NCI-H187 treated with DMSO at 0.1 percent for 48 hours (cell line): ENCODE data around the gene P4HA2.
A peak's percentile ranks its signal among the peaks of the same experiment; 100 is the strongest.
"Not testable (repeated sequence)": the region's sequence is repeated elsewhere in the genome, so short reads cannot be mapped to it uniquely, and the experiment has no call there.

ENCODE experiments used
- DNase-seq: peaks from one replicate; lab custom pipeline; 2025; lab: John Stamatoyannopoulos, UW

Gene P4HA2

DNA sequence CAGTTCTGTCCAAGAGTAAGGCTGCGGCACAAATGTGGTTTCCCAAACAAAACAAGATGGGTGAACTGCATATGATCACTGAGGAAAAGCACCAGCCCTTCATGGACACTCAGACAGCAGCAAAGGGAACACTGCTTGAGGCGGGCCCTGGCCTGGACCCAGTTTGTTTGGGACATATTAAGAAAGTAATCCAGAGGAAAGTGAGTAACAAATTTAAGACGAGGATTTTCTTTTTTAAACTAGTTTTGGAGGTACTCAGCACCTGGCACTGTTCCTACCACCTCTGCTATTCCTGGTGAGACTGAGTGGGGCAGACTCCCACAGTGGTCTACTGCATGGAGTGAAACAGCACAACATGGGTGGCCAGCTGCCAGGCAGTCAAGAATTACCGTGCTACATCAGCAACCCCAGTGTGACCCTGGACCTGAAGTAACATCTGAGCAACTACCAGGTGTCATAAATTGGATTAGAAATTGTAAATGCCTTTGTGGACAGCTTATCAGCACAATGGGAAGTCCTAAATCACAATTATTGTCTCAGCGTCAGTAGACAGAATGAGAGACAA, 28.5 kb downstream of the P4HA2 start:
- DNase-seq, result no peak

DNA sequence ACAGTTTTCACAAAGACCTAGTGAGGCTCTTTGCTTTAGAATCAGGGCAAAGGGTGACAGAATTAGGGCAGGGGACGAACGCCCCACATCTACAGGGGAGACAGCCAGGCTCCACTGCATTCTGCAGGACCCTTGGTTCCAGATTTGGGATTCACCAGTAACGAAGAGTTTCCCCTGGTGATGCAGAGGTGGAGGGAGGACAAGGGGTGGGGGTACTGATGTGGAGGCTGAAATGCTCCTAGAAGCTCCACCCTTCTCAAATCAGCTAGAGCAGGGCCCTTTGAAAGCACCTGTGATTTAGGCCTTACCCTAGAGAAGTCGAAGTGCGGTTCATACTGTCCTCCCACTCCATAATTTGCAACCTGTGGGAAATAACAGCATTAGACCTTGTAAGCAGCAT, 29.1 kb downstream of the P4HA2 start:
- DNase-seq, result no peak

DNA sequence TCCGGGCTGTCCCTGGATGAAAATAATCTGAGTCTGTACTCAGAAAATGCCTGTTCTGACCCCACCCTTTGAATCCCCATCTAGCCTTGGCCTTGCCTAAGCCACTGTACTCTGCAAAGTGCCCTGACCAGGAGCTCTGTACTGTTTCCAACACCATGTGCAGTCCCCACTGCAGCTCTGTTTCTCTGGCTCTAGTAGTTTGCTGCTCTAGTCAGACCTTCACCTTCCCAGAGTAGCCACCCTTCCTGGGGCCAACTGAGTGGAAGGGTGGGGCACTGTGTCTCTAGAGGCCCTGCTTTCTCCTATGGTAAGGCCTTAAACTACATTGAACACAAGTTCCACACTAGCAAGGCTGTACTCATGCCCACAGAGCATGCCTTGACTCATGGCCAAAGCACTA, 31.9 kb downstream of the P4HA2 start:
- no peak for DNase-seq

DNA sequence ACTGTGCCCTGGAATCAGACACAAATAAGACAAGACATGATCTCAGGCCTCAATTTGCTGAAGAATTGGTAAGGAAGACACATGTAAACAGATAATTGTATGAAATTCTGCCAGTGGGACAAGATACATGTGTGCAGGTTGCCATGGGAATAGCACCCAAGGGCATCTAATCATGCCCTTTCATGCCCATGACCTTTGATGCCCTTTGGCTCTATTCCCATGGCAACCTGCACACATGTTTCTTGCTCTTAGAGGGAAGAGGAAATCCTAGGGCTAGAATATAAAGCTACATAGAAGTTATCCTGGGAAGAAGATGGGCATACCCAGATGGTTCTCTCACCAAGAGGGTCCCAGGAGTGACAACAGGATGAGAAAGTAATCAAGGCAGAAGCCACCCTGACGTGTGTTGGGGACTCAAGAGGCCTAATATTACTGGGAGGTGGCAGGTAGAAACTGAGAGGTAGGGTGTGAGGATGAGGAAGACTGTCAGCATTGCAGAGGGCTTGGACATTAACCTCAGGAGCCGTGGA, 34.4 kb downstream of the P4HA2 start:
- no peak for DNase-seq

DNA sequence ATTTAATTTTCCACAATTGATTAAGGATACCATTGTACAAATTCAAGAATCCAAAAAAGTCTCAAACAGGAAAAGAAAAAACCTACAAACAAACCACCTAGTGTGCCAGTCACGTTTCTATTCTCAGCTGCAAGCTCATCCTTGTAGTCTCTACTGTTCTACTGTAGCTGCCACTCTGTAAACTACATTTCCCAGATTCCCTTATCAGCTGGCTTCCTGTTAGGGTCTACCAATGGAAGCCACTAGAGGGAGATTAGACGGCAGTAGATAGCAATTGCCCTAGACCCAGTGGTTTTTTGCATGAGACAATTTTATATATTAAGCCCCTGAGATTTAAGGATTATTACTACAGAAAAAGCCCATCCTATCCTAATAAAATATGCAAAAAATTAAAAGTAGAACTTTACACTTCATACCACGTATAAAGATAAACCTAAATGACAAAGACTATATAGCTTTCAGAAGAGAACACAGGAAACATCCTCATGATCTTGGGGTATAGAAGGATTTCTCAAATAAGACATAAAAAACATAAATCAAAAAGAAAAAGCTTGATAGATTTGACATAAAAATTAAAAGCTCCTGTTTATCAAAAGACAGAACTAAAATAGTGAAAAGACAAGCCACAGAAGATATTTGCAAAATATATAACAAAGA, 37.4 kb downstream of the P4HA2 start:
- DNase-seq, result peak; percentile 44

DNA sequence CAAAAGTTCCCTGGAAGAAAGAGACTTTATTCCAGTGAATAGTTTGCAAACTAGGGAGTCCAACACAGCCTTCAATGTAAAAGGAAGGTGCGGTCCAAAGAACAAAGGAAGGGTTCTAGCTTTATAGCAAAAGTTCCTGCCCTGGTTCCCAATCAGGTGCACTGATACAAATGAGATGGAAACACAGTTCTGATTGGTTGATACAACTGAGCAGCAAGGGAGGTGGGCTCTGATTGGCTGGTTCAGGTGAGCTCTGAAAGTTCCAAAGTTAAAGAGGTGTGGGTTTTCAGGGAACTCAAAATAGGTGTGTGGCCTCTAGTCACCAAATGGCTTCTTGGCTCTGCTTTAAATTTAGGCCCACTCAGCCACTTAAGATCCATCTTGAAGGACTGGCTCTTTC, 43.1 kb downstream of the P4HA2 start:
- DNase-seq, result no peak

DNA sequence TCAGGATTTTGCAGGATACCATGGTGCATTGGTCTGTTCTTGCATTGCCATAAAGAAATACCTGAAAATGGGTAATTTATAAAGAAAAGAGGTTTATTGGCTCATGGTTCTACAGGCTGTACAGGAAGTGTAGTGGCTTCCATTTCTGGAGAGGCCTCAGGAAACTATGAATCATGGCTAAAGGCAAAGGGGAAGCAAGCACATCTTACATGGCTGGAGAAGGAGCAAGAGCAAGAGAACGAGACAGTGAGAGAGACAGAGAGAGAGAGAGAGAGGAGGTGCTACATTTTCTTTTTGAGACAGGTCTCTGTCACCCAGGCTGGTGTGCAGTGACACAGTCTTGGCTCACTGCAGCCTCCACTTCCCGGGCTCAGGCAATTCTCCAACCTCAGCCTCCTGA, 43.9 kb downstream of the P4HA2 start:
- DNase-seq, result no peak

DNA sequence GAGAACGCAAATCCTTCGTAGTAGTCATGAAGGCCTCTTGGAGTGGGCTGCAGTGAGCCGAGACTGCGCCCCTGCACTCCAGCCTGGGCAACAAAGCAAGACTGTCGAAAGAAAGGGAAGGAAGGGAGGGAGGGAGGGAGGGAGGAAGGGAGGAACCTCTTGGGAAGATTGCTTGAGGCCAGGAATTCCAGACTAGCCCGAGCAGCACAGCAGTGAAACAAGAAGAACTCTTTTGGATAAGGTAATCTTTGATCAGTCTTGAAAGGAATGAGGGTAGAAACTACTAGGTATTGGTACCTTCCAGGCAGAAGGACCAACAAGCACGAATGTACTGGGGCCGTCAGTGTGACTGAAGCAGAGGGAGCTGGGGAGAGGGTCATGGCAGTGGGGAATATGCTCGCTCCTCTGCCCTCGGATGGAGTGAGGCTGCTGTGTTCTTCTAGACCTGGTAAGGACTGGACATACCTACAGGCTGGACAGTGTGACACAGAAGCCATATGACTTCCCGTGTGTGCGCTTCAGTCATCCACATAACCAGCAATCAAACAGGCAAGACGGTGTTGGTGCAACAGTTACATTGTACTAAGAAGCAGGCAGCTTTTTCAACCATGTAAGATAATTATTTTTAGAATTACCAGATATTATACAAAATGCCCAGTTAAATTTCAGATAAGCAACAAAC, 45.2 kb downstream of the P4HA2 start:
- no peak for DNase-seq

DNA sequence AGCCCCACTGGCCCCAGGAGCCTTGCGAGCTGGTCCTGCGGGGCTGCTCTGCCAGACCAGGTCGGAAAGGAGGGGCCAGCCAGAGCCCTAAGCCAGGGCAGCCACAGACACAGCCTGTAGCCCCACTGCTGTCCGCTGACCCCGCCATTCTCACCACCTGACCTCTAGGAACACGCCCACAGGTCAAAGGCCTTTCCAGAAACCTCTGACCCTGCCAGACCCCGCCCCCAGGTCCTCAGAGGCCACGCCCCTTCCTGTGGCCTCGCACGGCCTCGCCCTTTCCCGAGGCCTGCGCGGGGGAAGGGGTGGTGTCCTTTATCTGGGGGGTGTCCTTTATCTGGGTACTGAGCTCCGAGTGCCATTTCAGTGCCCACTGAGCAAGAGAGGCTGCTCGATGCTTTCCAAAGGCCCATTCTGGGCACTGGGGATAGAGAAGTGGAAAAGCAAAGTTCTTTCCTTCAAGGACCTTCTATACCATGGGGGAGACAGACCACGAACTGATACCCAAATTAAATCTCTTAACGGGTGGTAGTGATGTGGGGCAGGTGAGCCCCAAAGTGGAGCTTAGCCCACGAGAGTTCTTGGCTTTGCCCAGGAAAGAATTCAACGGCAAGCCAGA, 46.5 kb downstream of the P4HA2 start:
- no peak for DNase-seq

DNA sequence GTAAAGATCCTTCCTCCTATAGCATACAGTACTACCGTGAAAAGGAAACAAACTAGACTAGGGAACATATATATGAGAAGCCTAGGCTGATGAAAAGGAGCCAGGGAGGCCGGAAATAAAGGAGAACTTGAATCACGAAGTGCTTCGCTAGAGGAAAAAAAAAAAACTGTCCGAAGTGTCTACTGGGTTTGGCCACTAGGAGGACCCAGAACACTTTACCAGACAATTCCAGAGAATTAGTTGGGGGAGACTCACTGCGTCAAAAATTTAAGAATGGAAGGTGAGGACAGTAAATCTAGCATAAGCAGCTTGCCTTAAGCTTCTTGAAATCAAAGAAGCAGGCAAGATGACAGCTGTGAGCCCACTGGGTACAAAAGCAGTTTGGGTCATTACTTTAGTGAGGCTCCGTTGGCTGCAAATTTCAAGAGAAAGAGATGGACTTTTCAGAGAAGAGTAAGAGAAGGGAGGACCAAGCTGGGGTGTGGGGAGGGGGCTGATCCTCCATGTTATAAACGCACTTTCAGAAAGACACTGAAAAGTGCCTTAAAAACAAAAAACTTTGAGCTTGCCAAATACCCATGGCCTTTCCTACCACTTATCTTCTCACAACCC, 47.4 kb downstream of the P4HA2 start:
- no peak for DNase-seq

DNA sequence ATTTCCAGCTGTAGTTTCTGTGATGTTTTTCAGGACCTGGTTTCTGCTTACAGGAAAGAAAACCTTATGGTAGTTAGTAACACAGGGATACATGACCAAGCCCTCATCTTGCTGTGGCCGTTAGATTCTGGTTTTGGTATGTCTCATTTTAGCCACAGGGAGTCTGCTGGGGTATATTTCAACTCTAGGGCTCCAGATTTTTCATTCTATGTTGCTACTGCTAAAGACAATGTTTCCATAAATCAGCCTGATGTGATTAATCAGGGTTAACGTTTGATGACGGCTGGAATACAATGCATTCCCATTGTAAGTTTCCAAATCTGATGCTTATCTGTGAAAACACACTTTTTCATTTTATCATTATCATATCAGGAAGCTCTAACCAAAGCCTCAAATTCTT, 48.2 kb downstream of the P4HA2 start:
- DNase-seq, result no peak

DNA sequence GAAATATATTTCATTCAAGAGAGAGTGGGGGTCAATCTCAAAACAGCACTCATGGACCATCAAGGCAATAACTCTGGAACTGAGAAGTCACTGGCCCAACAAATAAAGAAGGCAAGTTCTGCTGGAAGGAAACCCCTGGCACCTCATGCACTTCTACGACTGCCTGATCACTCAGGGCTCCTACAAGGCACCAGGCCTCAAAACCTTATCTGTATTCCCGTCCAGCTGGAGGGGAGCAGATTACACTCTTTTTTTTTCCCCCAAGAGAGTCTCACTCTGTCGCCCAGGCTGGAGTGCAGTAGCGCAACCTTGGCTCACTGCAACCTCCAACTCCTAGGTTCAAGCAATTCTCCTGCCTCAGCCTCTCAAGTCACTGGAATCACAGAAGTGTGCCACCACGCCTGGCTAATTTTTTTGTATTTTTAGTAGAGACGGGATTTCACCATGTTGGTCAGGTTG, 49.9 kb downstream of the P4HA2 start:
- DNase-seq, result no peak

DNA sequence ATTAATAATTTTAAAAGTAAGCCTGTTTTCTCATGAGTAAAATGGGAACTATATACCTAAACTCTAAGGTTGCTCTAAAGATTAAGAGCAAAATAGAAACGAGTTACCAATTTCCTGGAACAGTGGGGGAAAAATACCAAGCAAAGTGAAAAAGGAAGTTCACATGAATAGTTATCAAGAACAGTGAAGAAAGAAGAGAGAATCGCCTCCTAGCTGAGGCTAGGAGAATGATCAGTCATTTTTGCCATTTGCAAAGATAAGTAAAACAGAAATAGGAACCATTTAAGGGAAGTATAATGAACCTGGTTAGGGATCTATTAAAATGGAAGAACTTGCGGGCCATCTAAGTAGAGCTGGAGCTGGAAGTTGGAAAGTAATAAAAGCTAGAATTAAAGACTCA, 50.7 kb downstream of the P4HA2 start:
- DNase-seq, result no peak

DNA sequence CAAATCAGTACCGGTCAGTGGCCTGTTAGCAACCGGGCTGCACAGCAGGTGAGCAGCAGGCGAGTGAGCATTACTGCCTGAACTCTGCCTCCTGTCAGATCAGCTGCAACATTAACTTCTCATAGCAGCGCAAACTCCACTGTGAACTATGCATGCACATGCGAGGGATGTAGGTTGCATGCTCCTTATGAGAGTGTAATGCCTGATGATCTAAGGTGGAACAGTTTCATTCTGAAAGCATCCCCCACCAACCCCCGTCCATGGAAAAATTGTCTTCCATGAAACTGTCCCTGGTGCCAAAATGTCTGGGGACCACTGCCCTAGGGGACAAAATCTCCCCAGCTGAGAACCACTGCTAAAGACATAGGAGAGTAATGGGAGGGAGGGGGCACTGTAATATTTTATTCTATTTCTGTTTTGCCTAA, 51.1 kb downstream of the P4HA2 start:
- no peak for DNase-seq

DNA sequence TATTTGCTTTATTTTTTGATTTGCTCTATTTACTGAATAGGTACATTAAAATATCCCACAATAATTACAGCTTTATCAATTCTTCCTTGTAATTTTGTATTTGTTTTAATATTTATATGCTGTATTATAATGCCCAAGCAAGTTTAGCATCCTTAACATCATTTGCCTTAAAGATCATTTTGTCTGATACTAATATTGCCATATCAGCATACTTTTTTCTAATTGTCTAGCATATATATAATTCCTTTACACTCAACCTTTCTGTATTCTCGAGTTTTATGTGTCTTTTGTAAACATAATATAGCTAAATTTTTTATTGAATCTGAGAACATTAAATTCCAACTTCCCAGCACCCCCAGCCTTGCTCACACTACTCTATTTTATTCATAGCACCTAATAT, 64.7 kb downstream of the P4HA2 start:
- DNase-seq, result no peak

DNA sequence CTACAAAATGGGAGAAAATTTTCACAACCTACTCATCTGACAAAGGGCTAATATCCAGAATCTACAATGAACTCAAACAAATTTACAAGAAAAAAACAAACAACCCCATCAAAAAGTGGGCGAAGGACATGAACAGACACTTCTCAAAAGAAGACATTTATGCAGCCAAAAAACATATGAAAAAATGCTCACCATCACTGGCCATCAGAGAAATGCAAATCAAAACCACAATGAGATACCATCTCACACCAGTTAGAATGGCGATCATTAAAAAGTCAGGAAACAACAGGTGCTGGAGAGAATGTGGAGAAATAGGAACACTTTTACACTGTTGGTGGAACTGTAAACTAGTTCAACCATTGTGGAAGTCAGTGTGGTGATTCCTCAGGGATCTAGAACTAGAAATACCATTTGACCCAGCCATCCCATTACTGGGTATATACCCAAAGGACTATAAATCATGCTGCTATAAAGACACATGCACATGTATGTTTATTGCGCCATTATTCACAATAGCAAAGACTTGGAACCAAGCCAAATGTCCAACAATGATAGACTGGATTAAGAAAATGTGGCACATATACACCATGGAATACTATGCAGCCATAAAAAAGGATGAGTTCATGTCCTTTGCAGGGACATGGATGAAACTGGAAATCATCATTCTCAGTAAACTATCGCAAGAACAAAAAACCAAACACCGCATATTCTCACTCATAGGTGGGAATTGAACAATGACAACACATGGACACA, 65.9 kb downstream of the P4HA2 start:
- not testable (repeated sequence) for DNase-seq

DNA sequence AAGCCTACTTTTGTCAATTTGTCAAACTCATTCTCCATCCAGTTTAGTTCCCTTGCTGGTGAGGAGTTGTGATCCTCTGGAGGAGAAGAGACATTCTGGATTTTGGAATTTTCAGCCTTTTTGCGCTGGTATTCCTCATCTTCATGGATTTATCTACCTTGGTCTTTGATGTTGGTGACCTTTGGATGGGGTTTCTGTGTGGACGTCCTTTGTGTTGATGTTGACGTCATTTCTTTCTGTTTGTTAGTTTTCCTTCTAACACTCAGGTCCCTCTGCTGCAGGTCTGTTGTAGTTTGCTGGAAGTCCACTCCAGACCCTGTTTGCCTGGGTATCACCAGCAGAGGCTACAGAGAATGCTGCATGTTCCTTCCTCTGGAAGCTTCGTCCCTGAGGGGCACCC, 71.2 kb downstream of the P4HA2 start:
- DNase-seq, result no peak

DNA sequence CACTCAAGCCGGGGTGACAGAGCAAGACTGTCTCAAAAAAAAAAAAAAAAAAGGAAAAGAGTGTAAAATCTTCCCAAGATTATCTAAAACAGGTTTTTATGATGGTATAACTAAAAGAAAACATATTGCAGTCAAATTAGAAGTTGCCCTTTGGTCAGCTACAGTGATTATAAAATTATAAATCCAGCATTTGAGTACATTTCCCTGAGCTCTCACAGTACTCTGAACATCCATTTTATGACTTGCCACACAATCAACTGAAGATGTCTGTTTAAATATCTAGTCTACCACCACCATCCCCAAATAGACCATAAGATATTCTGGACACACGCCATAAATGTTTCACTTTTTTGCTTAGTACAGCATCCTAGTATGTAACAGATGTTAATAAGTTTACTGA, 77.1 kb downstream of the P4HA2 start:
- DNase-seq, result no peak

DNA sequence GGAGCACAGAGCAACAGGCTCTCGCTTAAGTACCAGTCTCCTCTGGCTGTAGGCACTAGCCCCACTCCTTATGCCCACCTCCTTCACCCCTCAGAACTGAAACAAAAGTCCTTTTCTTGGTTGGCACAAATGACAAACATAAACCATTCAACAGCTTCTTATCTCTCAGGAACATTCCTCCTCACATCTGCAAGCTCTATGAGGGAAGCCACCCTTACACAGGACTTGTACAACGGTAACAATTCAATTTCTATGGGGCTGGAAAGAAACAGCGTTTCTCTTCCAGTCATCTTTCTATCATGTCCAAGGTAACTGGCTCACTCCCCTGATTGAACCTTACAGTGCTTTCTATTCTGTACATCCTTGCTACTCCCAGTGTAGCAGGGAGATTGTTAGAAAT, 80.0 kb downstream of the P4HA2 start:
- no peak for DNase-seq

DNA sequence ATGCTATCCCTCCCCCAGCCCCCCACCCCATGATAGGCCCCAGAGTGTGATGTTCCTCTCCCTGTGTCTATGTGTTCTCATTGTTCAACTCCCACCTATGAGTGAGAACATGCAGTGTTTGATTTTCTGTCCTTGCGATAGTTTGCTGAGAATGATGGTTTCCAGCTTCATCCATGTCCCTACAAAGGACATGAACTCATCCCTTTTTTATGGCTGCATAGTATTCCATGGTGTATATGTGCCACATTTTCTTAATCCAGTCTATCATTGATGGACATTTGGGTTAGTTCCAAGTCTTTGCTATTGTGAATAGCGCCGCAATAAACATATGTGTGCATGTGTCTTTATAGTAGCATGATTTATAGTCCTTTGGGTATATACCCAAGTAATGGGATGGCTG, 82.3 kb downstream of the P4HA2 start:
- not testable (repeated sequence) for DNase-seq

DNA sequence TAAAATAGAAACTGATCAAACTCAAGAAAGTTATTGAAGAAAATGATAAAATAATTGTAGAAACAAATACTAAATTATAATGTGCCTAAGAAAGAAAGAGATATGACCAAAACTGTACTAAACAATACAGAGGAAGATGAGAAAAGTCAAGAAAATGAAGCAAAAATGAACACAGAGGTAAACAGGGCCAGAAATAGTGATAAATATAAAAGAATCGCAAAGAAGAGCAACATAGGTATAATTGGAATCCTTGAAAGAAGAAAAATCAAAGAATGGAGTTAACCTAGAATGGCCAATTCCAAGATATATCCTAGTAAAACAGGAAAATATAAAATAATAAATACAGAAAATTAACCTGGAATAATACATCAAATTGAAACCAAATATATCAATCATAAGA, 84.5 kb downstream of the P4HA2 start:
- no peak for DNase-seq

DNA sequence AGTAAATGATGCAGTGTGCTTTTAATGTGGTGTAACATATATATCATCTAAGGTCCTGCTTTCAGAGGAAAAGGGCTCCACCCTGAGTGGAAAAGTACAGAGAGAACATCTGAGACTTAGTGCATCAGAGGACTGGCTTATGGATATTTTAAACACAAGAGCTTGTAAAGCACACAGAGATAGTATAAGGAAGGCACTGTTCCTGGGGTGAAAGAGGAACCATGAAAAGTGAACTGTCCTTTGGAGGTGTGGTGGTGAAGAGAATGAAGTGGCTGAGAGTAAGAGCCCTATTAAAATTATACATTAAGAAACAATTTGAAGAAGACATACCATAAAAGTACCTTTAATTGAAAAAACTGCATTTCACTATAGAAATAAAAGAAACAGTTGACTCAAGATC, 85.2 kb downstream of the P4HA2 start:
- DNase-seq, result no peak
